ENCODE measurements around the gene PTPRG.

DNA sequence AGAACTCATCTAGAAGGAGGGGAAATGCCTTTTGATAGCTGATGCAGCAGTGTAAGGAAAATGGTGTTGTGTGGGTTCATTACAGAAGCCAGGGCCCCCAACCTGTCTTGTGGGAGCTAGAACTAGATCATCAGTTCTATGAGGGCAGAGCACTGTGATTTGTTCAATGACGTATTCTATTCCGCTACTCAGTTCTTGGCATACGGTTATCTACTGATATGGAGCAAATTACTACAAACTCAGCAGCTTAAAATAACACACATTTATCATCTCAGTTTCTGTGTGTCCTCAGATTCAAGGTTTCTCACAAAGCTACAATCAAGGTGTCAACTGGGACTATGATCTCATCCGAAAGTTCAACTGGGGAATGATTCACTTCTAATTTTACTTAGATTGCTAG lies 561.4 kb downstream of the PTPRG start:
- no peak for TF ChIP-seq POLR2A (IDR thresholded peaks at IDR 0.05; ENCODE audit: low read length)
- TF ChIP-seq GATA1 (IDR thresholded peaks at IDR 0.05; ENCODE audit: low read depth, low read length): no peak
